CD14-positive monocyte (primary cell): ENCODE data around the gene ZFP1. TPM values are rescaled to one million over a fixed set of nuclear protein-coding genes. Genes with fewer than 3 reads are reported as not detected.

Experiments
- DNase-seq, 3 donors: peaks; one replicate each; pipeline ENCODE4 v3.0.0-alpha.2; 2011 to 2022
- H2AFZ ChIP-seq: 2 replicates; pipeline ENCODE4 v1.6.0; 2012; ENCODE audit warnings: mild to moderate bottlenecking, low read depth, low read length, inconsistent platforms; ENCODE audit not compliant: insufficient read depth, poor library complexity, severe bottlenecking
- H3K27ac ChIP-seq, 2 donors: 1 replicate in 1 of 2; 2 replicates in 1 of 2; pipeline ENCODE4 v1.5.1; 2012 to 2013; ENCODE audit warnings: low read length in 2 of 2, control low read depth in 1 of 2, inconsistent platforms in 1 of 2, low read depth in 1 of 2, mild to moderate bottlenecking in 1 of 2
- H3K27me3 ChIP-seq, 2 donors: one replicate each; pipeline versions ENCODE4 v1.6.0 to v1.6.1; 2011 to 2013; ENCODE audit warnings: low read length in 2 of 2; ENCODE audit not compliant: control insufficient read depth in 2 of 2, insufficient read depth in 2 of 2
- H3K36me3 ChIP-seq, 2 donors: replicated peaks in 1 of 2; 1 replicate in 1 of 2; 2 replicates in 1 of 2; pipeline versions ENCODE4 v1.5.1 to v1.6.1; 2012 to 2013; ENCODE audit warnings: low read length in 2 of 2, control low read depth in 1 of 2, inconsistent platforms in 1 of 2, mild to moderate bottlenecking in 1 of 2; ENCODE audit not compliant: insufficient read depth in 2 of 2, control insufficient read depth in 1 of 2
- H3K4me1 ChIP-seq, 2 donors: 1 replicate in 1 of 2; 2 replicates in 1 of 2; pipeline versions ENCODE4 v1.5.1 to v1.6.1; 2012 to 2013; ENCODE audit warnings: low read length in 2 of 2, control low read depth in 1 of 2, inconsistent platforms in 1 of 2, mild to moderate bottlenecking in 1 of 2, moderate library complexity in 1 of 2; ENCODE audit not compliant: insufficient read depth in 2 of 2, control insufficient read depth in 1 of 2
- H3K4me2 ChIP-seq: replicated peaks from 2 replicates; pipeline ENCODE3; 2012; ENCODE audit warnings: low read length, moderate library complexity, mild to moderate bottlenecking; ENCODE audit not compliant: poor library complexity, severe bottlenecking; ENCODE audit errors: extremely low read depth
- H3K4me3 ChIP-seq, 3 experiments: fragments of 200-600 bp in 1 of 3; sonication (generic) in 1 of 3; replicated peaks in 1 of 3; 1 replicate in 2 of 3; 2 replicates in 1 of 3; pipeline ENCODE4 v1.5.1; 2011 to 2013; ENCODE audit warnings: low read length in 3 of 3, mild to moderate bottlenecking in 3 of 3, control low read depth in 2 of 3, low read depth in 2 of 3, inconsistent platforms in 1 of 3, moderate library complexity in 1 of 3
- H3K79me2 ChIP-seq: 2 replicates; pipeline ENCODE4 v1.6.0; 2012; ENCODE audit warnings: mild to moderate bottlenecking, control low read depth, inconsistent platforms, low read length, moderate library complexity; ENCODE audit not compliant: insufficient read depth
- H3K9ac ChIP-seq: 2 replicates; pipeline ENCODE4 v1.6.0; 2017; ENCODE audit warnings: low read length, mild to moderate bottlenecking; ENCODE audit not compliant: insufficient read depth, poor library complexity, severe bottlenecking
- H3K9me3 ChIP-seq, 2 donors: replicated peaks in 1 of 2; 1 replicate in 1 of 2; 2 replicates in 1 of 2; pipeline versions ENCODE4 v1.5.1 to v1.6.1; 2012 to 2013; ENCODE audit warnings: low read length in 2 of 2, control low read depth in 1 of 2; ENCODE audit not compliant: control insufficient read depth in 1 of 2, insufficient read depth in 1 of 2
- H4K20me1 ChIP-seq: 2 replicates; pipeline ENCODE4 v1.6.0; 2012; ENCODE audit warnings: mild to moderate bottlenecking, low read length, control low read depth, moderate library complexity; ENCODE audit not compliant: insufficient read depth
- H3K27ac Mint-ChIP-seq, 7 donors: one replicate each; pipeline ENCODE4 v1.8.0; 2020; ENCODE audit warnings: mild to moderate bottlenecking in 7 of 7, mixed read lengths in 7 of 7, moderate library complexity in 6 of 7, inconsistent platforms in 2 of 7
- H3K27me3 Mint-ChIP-seq, 3 donors: one replicate each; pipeline ENCODE4 v1.8.0; 2021 to 2022; ENCODE audit warnings: low read depth in 3 of 3, mild to moderate bottlenecking in 3 of 3, mixed read lengths in 3 of 3, moderate library complexity in 3 of 3, inconsistent platforms in 1 of 3
- H3K36me3 Mint-ChIP-seq, 2 donors: one replicate each; pipeline ENCODE4 v1.8.0; 2020; ENCODE audit warnings: mixed read lengths in 2 of 2, inconsistent platforms in 1 of 2, mild to moderate bottlenecking in 1 of 2
- H3K4me1 Mint-ChIP-seq: one replicate; pipeline ENCODE4 v1.8.0; 2020; ENCODE audit warnings: mild to moderate bottlenecking, mixed read lengths
- H3K4me3 Mint-ChIP-seq, 2 donors: one replicate each; pipeline ENCODE4 v1.8.0; 2020; ENCODE audit warnings: mild to moderate bottlenecking in 2 of 2, mixed read lengths in 2 of 2, moderate library complexity in 1 of 2
- H3K9me3 Mint-ChIP-seq, 7 donors: one replicate each; pipeline ENCODE4 v1.8.0; 2020 to 2022; ENCODE audit warnings: mixed read lengths in 7 of 7, mild to moderate bottlenecking in 6 of 7, moderate library complexity in 6 of 7, inconsistent platforms in 2 of 7
- WGBS: methylation state at CpG from one replicate; pipeline ENCODE4 v1.1.5; 2013; ENCODE audit warnings: missing lambda C conversion rate; ENCODE audit not compliant: insufficient coverage; 5-methylcytosine and 5-hydroxymethylcytosine counted together
- intact Hi-C, 2 donors: fragments of 100-400 bp; cut with micrococcal nuclease; formaldehyde crosslinking; loops; one replicate each; pipeline versions ENCODE4 v1.15.0 to v1.15.1; 2023
- polyA plus RNA-seq, 3 donors: library from polyadenylated mRNA; depleted of rRNA in 1 of 3; unstranded in 2 of 3; stranded (reverse) in 1 of 3; fragments of 300-500 nt in 2 of 3; fragments of >200 nt in 1 of 3; fragmentation: Illumina TruSeq in 2 of 3; gene quantifications; 1 replicate in 2 of 3; 2 replicates in 1 of 3; pipeline ENCODE4 v1.2.3, GENCODE V29; 2012 to 2021
- TF ChIP-seq, protein P1 (sequence below): fragments of 200-600 bp; IDR thresholded peaks from one replicate; pipeline ENCODE4 v1.8.0; 2022; ENCODE audit warnings: antibody characterized with exemption, mild to moderate bottlenecking

Gene ZFP1
- polyA plus RNA-seq, 3 donors = 1.8 to 4.0 (median 3.4) TPM

DNA sequence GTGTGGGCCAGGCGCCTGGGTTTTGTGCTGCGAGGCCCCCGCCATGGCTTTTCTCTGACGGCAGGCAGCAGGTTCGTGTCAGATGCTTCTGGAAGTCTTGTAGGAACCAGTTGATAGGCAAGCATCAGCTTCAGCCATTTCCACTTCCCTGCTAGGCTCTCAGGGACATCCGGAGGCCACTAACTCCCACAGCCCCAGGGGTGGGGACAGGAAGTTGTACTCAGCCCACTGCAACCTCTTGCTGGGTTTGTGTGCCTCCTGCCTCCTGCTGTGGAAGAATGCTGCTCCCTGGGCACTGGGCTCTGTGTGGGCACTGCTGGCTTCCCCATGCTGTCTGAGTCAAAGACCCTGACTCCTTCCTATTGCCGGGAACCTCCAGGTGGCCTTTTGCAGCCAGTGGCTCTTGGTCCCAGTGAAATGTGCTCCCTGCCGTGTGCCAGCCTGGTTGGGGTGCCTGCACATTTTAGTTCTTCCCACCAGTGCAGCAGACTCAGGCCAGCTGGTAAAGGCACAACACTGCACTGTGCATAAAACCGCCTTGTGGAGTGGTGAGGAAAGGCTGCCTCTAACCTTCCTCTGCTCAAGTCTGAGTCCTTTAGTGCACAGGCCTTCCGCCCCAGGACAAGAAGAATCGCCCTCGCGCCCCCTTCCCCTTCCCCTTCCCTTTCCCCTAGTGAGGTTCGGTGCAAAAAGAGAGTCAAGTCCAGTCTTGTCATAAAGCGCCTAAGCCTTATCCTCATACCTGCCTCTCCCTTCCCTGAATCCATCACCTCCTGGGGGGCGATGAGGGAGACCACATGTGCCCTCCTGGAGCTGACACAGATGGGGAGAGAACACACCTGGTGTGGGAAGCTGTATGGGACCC, 48.4 kb upstream of the ZFP1 start:
- peak overlapping the region; percentile 63 for H3K4me2 ChIP-seq
- H3K4me3 Mint-ChIP-seq = peak overlapping the region; percentile 50 to 71
- H3K4me1 Mint-ChIP-seq = peaks cover 44% of the 10 kb centered on the region
- no peaks in the 10 kb centered on the region for H3K9me3 ChIP-seq
- H3K79me2 ChIP-seq = no peaks in the 10 kb centered on the region
- H3K27ac Mint-ChIP-seq = peak overlapping the region; percentile 65 to 85 (median 78)
- DNase-seq = peak; percentile 44 to 52 (median 51)
- WGBS = 17% methylated on average over 14 of the region's 16 CpGs
- TF ChIP-seq, protein P1, sequence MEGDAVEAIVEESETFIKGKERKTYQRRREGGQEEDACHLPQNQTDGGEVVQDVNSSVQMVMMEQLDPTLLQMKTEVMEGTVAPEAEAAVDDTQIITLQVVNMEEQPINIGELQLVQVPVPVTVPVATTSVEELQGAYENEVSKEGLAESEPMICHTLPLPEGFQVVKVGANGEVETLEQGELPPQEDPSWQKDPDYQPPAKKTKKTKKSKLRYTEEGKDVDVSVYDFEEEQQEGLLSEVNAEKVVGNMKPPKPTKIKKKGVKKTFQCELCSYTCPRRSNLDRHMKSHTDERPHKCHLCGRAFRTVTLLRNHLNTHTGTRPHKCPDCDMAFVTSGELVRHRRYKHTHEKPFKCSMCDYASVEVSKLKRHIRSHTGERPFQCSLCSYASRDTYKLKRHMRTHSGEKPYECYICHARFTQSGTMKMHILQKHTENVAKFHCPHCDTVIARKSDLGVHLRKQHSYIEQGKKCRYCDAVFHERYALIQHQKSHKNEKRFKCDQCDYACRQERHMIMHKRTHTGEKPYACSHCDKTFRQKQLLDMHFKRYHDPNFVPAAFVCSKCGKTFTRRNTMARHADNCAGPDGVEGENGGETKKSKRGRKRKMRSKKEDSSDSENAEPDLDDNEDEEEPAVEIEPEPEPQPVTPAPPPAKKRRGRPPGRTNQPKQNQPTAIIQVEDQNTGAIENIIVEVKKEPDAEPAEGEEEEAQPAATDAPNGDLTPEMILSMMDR = no peak
- peak overlapping the region in 1 of 3 experiments; percentile 57 for H3K4me3 ChIP-seq
- peak overlapping the region; percentile 76 for H2AFZ ChIP-seq
- peak overlapping the region; percentile 18 for H3K9ac ChIP-seq
- H3K27me3 ChIP-seq = no peaks in the 10 kb centered on the region
- intact Hi-C loops = no loop called here
- H3K36me3 Mint-ChIP-seq = peaks cover 16 to 31% of the 10 kb centered on the region in 2 donors
- no peaks in the 10 kb centered on the region for H3K9me3 Mint-ChIP-seq
- H3K27ac ChIP-seq = peak overlapping the region; percentile 48 to 74
- peaks cover 0 to 8% of the 10 kb centered on the region in 2 donors for H3K36me3 ChIP-seq
- peaks cover 31 to 37% of the 10 kb centered on the region in 2 donors for H3K4me1 ChIP-seq
- no peaks in the 10 kb centered on the region for H4K20me1 ChIP-seq
- peaks cover 0 to 1% (median 1%) of the 10 kb centered on the region in 3 donors for H3K27me3 Mint-ChIP-seq

DNA sequence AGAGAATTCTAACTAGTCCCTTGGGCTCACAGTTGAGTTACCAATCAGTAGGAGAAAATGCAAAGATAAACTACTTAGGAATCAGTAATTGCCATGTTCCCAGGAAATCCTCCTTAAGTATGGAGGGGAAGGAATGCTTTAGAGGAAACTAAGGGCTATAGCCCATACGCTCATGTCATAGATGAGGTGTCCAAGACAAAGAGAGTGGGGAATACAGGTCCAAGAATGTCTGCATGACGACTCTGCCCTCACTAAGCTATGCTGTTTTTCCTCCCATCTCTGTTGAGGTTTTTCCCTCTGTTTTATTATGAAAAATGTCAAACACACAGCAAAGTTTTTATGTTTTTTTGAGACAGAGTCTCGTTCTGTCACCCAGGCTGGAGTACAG, 47.7 kb upstream of the ZFP1 start:
- Mint-ChIP-seq H3K4me1 (peaks cover 50% of the 10 kb centered on the region), H3K27ac (peak overlapping the region in 2 of 7 donors; percentile 74 to 83), H3K36me3 (peaks cover 13 to 26% of the 10 kb centered on the region in 2 donors), H3K27me3 (peaks cover 0 to 1% (median 1%) of the 10 kb centered on the region in 3 donors), H3K9me3 (no peaks in the 10 kb centered on the region), H3K4me3 (no peak overlapping the region)
- Histone ChIP-seq H3K9me3 (no peaks in the 10 kb centered on the region), H3K4me3 (no peak overlapping the region), H3K4me2 (no peak overlapping the region), H3K27me3 (no peaks in the 10 kb centered on the region), H3K4me1 (peaks cover 37 to 44% of the 10 kb centered on the region in 2 donors), H2AFZ (peak overlapping the region; percentile 76), H4K20me1 (no peaks in the 10 kb centered on the region), H3K79me2 (no peaks in the 10 kb centered on the region), H3K9ac (no peak overlapping the region), H3K27ac (peak overlapping the region; percentile 48 to 74), H3K36me3 (peaks cover 0 to 5% of the 10 kb centered on the region in 2 donors)
- 100% methylated on average over 1 of the region's 3 CpGs for WGBS
- intact Hi-C loops = no loop called here
- DNase-seq = no peak
- TF ChIP-seq, protein P1 = no peak
